Activated naive CD4-positive, alpha-beta T cell treated with anti-CD3 and anti-CD28 coated beads, Interleukin-2, amount 10 ng/mL, durations not matched to agents 7 days and 5 days (primary cell): ENCODE results near the gene CASK.
"Not testable (repeated sequence)": the region's sequence is repeated elsewhere in the genome, so short reads cannot be mapped to it uniquely, and the experiment has no call there.

Experiments
- CTCF ChIA-PET: fragments of 350-600 bp; sonication (Branson Sonifier 250); formaldehyde crosslinking; loops from one replicate; lab custom pipeline; 2021; ENCODE audit warnings: antibody characterized with exemption; lab: Charles Lee
- DNase-seq: peaks from one replicate; pipeline ENCODE4 v3.0.0-alpha.2; 2020
- H3K27ac Mint-ChIP-seq: one replicate; pipeline ENCODE4 v1.8.0; 2021; ENCODE audit warnings: mild to moderate bottlenecking, moderate library complexity, mixed read lengths
- H3K27me3 Mint-ChIP-seq: one replicate; pipeline ENCODE4 v1.8.0; 2021; ENCODE audit warnings: mild to moderate bottlenecking, mixed read lengths
- H3K36me3 Mint-ChIP-seq: one replicate; pipeline ENCODE4 v1.8.0; 2021; ENCODE audit warnings: mixed read lengths
- H3K4me1 Mint-ChIP-seq: one replicate; pipeline ENCODE4 v1.8.0; 2021; ENCODE audit warnings: mixed read lengths
- H3K4me3 Mint-ChIP-seq: one replicate; pipeline ENCODE4 v1.8.0; 2021; ENCODE audit warnings: mild to moderate bottlenecking, moderate library complexity, mixed read lengths
- H3K9me3 Mint-ChIP-seq: one replicate; pipeline ENCODE4 v1.8.0; 2021; ENCODE audit warnings: mixed read lengths

Gene CASK

DNA sequence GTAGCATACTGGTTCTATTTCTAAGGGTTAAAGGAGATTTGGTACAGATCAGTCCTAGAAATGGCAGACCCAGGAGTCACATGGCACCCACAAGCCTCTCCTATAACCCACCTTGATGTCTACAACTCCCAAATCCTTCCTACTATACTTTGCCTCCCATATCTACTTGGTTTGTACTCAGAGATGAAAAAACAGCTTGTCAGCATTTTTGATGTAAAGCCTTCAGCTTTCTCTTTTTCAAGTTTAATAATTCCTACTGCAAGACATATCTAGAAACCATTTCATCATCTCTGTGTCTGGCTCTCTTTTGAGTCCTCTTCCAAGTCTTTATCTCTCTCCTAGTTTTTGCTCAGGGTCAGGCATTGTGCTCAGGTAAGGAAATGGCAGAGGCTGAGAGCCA is 393.3 kb downstream of the CASK start:
- CTCF ChIA-PET, result no interaction called here
- no peak overlapping the region for H3K4me3 Mint-ChIP-seq
- peaks cover 27% of the 10 kb centered on the region for H3K36me3 Mint-ChIP-seq
- no peaks in the 10 kb centered on the region for H3K27me3 Mint-ChIP-seq
- no peak for DNase-seq
- peaks cover 6% of the 10 kb centered on the region for H3K4me1 Mint-ChIP-seq
- H3K9me3 Mint-ChIP-seq, result no peaks in the 10 kb centered on the region
- H3K27ac Mint-ChIP-seq, result no peak overlapping the region

DNA sequence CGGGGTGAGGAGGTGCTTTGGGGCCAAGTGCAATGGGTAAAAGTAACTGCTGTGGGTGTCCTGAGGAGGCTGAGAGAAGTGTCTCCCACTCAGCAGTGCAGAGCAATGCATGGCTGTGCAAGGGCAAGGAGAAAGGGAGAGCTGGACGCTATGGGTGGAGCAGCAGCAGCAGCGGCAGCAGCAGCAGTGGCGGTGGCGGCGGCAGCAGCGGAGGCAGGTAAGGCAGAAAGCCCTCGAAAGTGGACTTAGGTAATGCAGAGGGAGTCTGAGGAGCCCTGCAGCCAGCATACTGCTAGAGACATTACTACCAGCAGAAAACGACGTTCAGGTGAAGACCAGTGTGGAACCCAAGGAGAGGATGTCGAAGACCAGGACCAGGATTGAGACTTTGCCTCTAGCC is 394.1 kb downstream of the CASK start:
- CTCF ChIA-PET, result no interaction called here
- Mint-ChIP-seq H3K4me3 (no peak overlapping the region), H3K27me3 (no peaks in the 10 kb centered on the region), H3K27ac (no peak overlapping the region), H3K36me3 (peaks cover 27% of the 10 kb centered on the region), H3K9me3 (no peaks in the 10 kb centered on the region), H3K4me1 (peaks cover 6% of the 10 kb centered on the region)
- no peak for DNase-seq

DNA sequence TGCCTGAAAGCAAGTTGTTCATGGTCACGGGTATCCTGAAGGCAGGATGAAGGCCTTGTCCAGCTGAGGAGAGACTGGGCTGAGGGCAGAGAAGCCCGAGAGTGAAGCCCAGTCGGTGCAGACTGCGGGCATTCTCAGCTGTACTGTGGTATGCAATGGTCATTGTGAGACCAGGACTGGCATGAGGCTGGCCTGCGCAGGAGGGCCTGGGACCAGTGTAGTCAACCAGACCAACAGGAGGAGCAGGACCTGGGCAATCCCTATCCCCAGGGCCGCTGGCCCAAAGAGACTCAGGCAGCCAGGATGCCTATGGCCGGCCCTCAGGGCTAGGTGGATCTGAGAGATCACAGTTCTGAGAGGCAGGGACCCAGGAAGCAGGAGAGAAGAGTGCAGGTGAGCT is 394.6 kb downstream of the CASK start:
- H3K36me3 Mint-ChIP-seq, result peaks cover 27% of the 10 kb centered on the region
- peak overlapping the region; percentile 42 for H3K27ac Mint-ChIP-seq
- no peak overlapping the region for H3K4me3 Mint-ChIP-seq
- CTCF ChIA-PET, result no interaction called here
- no peak for DNase-seq
- H3K4me1 Mint-ChIP-seq, result peaks cover 6% of the 10 kb centered on the region
- no peaks in the 10 kb centered on the region for H3K9me3 Mint-ChIP-seq
- H3K27me3 Mint-ChIP-seq, result no peaks in the 10 kb centered on the region

DNA sequence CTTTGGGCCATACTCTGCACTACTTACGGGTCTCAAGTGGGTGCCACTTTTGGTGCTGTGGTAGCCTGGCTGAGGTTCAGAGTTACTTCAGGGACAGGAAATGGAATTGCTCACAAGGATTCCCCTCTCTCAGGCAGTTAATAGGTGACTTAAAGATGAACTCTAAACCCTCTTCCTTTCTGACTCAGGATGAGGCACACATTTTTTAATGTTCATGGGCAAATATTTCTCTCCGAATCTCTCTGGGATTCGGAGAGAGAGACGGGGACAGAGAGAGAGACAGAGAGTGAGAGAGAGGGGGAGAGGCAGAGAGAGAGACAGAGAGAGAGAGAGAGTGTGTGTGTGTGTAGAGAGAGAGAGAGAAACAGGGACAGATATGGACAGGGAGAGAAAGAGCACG is 396.4 kb downstream of the CASK start:
- DNase-seq, result no peak
- no peaks in the 10 kb centered on the region for H3K27me3 Mint-ChIP-seq
- no peak overlapping the region for H3K27ac Mint-ChIP-seq
- H3K9me3 Mint-ChIP-seq, result no peaks in the 10 kb centered on the region
- H3K36me3 Mint-ChIP-seq, result peaks cover 30% of the 10 kb centered on the region
- H3K4me3 Mint-ChIP-seq, result no peak overlapping the region
- CTCF ChIA-PET, result no interaction called here
- H3K4me1 Mint-ChIP-seq, result peaks cover 6% of the 10 kb centered on the region

DNA sequence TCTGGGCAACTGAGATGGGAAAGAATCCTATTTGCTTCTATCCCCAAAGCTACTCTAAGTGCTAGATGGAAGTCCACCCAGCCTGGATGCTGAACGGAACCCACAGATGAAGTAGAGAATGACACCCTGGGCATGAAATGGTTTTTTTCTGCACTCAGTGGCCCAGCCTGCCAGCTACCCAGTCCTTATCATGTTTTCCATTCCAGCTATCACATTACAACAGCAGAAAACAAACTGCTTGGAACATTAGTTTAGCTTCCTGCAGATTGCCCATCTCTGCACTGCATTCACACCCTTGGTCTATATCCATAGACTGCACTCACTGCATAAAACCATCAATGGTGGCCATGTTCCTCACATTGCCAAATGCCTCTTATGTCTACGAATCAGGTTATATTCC is 397.1 kb downstream of the CASK start:
- Mint-ChIP-seq H3K4me3 (no peak overlapping the region), H3K4me1 (peaks cover 6% of the 10 kb centered on the region), H3K9me3 (no peaks in the 10 kb centered on the region), H3K36me3 (peaks cover 29% of the 10 kb centered on the region), H3K27me3 (no peaks in the 10 kb centered on the region), H3K27ac (no peak overlapping the region)
- no peak for DNase-seq
- CTCF ChIA-PET, result no interaction called here

DNA sequence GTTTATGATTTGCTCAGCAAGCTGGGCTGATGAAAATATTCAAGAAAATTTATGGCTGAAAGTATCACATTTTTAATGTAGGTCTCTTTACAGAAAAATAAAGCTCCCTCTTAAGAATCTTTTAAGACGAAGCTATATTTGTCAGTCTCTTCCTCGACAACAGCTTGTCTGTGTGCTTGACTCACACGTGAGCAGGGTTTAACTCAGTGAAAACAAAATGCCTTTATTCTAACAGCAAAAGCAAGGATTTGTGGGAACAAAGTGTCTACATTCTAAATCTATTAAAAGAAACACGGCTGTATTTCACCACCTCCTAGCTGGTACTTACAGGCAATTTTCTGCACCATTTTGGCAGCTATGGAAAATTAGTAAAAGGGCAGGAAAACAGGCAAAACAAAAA is 400.7 kb downstream of the CASK start:
- Mint-ChIP-seq H3K27ac (no peak overlapping the region), H3K36me3 (peaks cover 23% of the 10 kb centered on the region)

DNA sequence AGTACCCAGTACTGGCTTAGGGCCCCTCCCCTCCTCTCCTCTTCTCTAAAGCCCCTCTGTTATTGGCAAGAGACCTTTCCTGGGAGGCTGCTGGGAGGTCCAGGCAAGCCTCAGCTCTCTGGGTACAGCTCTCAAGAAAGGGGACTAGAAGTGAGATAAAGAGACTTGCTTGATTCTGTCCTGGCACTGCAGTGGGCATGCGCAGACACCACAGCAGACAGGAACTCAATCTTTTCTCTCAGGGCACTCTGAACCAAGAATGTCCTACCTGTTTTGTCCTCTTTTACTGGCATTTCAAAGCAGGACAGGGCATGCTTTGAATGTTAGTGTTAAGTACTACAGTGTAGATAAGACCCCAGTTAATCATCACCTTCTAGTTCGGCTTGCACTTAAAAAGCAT is 401.3 kb downstream of the CASK start:
- Mint-ChIP-seq H3K9me3 (no peaks in the 10 kb centered on the region), H3K27me3 (no peaks in the 10 kb centered on the region), H3K4me3 (no peak overlapping the region), H3K27ac (no peak overlapping the region), H3K36me3 (peaks cover 23% of the 10 kb centered on the region), H3K4me1 (peaks cover 10% of the 10 kb centered on the region)
- no peak for DNase-seq
- CTCF ChIA-PET, result no interaction called here

More for the DNA sequence above, 400.7 kb downstream of the CASK start:
- H3K27me3 Mint-ChIP-seq, result no peaks in the 10 kb centered on the region
- H3K9me3 Mint-ChIP-seq, result no peaks in the 10 kb centered on the region
- no peak for DNase-seq
- no peak overlapping the region for H3K4me3 Mint-ChIP-seq
- H3K4me1 Mint-ChIP-seq, result peaks cover 12% of the 10 kb centered on the region
- CTCF ChIA-PET, result no interaction called here

DNA sequence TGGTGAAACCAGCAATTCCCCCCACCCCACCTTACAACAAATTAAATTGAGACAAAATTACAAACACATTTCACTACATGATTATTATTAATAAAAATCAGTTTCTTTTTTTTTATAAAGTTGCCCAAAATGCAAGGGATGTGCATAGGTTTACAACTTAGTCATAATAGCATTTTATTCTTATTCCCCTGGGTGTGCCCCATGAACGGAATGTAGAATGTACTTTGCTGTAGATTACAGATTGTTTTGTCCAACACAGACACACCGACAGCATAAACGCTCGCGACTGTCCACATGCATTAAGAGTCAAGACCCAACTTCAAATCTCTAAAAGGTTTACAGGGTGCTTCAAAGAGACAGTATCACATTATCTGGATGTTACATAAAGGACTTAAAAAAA is 403.9 kb downstream of the CASK start:
- no peaks in the 10 kb centered on the region for H3K27me3 Mint-ChIP-seq
- CTCF ChIA-PET, result no interaction called here
- peaks cover 20% of the 10 kb centered on the region for H3K36me3 Mint-ChIP-seq
- H3K4me3 Mint-ChIP-seq, result no peak overlapping the region
- peaks cover 8% of the 10 kb centered on the region for H3K4me1 Mint-ChIP-seq
- no peak for DNase-seq
- H3K27ac Mint-ChIP-seq, result no peak overlapping the region
- no peaks in the 10 kb centered on the region for H3K9me3 Mint-ChIP-seq

DNA sequence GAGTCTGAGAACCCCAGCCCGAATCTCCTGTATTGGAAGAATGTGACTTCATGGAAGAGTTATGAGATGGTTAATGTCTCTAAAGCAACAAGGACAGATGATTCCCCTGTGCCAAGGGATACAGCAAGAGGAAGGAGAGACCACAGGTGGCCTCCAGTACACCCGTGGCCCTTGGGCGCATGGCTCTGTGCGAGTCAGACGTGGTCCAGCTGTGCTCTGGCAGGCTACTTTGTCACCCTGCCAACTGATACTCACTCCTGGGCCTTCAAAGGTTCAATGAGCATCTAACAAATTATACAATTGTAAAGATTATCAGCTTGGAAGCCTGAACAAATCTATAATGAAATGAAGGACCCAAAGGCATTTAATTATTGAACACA is 404.5 kb downstream of the CASK start:
- Mint-ChIP-seq H3K9me3 (no peaks in the 10 kb centered on the region), H3K36me3 (peaks cover 20% of the 10 kb centered on the region), H3K4me1 (peaks cover 12% of the 10 kb centered on the region), H3K27ac (no peak overlapping the region), H3K27me3 (no peaks in the 10 kb centered on the region), H3K4me3 (no peak overlapping the region)
- no peak for DNase-seq
- CTCF ChIA-PET, result no interaction called here

DNA sequence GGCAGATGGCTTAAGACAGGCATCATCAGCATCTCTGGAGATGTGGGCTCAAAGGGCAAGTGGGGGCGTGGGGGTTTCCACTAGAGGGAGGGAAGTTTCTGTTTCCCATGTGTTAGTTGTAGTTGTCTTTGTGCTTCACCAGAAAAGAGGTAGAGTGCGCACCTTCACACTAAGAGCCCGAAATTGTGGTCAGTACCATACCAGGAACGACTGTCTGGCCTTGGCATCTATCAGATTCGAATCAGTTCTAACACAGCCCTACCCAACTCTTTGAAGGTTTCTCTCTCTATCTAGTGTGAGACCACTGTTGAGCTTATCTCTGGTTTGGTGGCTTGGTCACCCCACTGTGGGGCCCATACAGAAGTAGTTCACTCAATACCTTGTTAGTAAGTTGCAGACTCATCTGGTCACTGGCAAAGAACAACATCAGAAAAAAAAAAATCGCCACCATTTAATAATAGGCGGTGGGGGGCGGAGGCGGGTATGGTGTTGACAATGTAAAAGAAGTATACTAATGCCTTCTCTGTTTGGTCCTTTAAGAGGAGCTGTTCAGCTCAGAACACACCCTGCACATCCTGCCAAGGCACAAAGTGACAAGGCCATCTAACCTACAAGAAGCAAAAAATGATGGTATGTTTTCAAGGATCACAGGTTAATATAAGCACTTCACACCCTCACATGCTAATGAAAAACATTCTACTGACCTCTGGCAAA is 405.1 kb downstream of the CASK start:
- CTCF ChIA-PET, result interaction anchor here (0.8 kb wide), 1 partner anchor 242 kb away, joined by 4 read pairs; no protein-coding TSS in a partner anchor
- no peaks in the 10 kb centered on the region for H3K9me3 Mint-ChIP-seq

DNA sequence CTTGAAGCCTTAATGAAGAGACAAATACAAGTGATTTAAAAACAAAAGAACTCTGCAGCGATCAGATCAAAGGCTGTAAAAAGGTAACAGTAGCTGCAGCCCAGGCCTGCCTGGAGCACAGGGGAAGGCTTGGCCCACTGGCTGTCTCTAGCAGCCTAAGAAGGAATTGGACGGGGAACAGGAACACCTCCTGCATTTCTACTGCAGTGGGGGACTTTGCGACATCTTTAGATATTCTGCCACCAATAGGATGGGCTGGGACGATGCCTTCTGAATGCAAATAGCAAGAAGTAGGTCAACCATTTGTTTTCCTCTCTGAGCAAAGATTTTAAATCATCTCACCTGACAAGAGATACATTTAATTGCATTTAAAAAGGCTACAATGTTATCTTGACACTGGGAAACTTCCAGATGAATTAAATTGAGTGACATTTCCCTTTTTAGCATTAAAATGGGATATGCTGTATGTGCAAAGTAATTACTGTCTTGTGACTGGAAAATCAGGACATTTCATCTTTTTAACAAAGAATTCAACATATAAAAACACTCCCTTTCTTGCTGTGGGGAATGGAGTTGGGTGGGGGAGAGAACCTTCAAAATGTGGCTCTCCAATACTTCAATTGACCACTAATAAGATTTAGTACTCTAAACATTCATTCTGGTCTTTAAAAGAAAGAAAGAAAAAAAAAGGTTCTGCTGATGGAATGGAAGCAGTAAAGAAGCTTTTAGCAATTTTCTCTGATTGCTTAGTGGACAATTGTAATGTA is 406.2 kb downstream of the CASK start:
- Mint-ChIP-seq H3K9me3 (no peaks in the 10 kb centered on the region), H3K36me3 (peaks cover 17% of the 10 kb centered on the region), H3K27ac (peak overlapping the region; percentile 45), H3K27me3 (no peaks in the 10 kb centered on the region), H3K4me3 (no peak overlapping the region), H3K4me1 (peaks cover 25% of the 10 kb centered on the region)
- CTCF ChIA-PET, result no interaction called here
- no peak for DNase-seq

More for the DNA sequence above, 405.1 kb downstream of the CASK start:
- H3K27ac Mint-ChIP-seq, result no peak overlapping the region
- H3K36me3 Mint-ChIP-seq, result peaks cover 17% of the 10 kb centered on the region
- no peak overlapping the region for H3K4me3 Mint-ChIP-seq
- no peak for DNase-seq
- H3K27me3 Mint-ChIP-seq, result no peaks in the 10 kb centered on the region
- H3K4me1 Mint-ChIP-seq, result peaks cover 17% of the 10 kb centered on the region

DNA sequence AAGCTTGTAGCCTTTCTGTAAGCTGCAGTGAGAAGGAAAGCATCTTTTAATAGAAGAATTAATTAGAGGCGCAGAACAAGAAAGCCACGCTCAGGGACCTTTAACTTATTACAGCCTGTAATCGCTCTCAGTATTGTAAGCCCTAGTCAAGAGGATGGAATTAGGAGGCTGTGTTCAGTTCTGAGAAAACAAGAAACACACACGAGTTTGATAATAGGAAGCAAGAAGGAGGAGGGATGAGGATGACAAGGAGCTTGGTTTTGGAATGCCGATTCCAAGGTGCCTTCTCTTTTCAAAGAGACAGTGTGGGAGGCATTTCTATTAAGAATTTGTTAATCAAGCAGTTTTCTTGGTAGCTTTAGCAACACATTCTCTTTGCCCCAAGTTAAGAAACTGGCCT is 406.9 kb downstream of the CASK start:
- no peak for DNase-seq
- peak overlapping the region; percentile 33 for H3K27ac Mint-ChIP-seq
- CTCF ChIA-PET, result no interaction called here
- peaks cover 17% of the 10 kb centered on the region for H3K36me3 Mint-ChIP-seq
- H3K9me3 Mint-ChIP-seq, result no peaks in the 10 kb centered on the region
- H3K4me1 Mint-ChIP-seq, result peaks cover 28% of the 10 kb centered on the region
- H3K4me3 Mint-ChIP-seq, result no peak overlapping the region
- H3K27me3 Mint-ChIP-seq, result no peaks in the 10 kb centered on the region

DNA sequence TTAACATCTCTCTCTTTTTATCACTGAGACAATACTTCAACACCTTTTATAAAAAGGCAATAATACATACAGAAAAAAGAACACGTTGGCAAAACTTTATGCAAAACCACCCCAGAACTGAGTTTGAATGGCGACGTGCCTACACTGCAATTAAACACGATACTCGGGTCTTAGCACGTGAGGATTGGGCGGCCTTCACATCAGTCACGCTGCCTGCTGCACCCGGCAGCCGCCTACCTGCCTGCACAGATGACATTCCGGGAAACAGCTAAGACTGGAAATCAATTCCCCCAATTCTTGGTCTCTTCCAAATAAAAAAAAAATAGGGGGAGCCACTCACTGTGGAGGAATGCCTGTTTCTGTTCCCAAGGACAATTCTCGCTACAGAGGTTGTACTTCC is 408.0 kb downstream of the CASK start:
- no peaks in the 10 kb centered on the region for H3K9me3 Mint-ChIP-seq
- no peaks in the 10 kb centered on the region for H3K27me3 Mint-ChIP-seq
- DNase-seq, result no peak
- H3K36me3 Mint-ChIP-seq, result peaks cover 14% of the 10 kb centered on the region
- CTCF ChIA-PET, result interaction anchor here (1.1 kb wide), 1 partner anchor 244 kb away, joined by 3 read pairs; no protein-coding TSS in a partner anchor
- no peak overlapping the region for H3K27ac Mint-ChIP-seq
- peaks cover 28% of the 10 kb centered on the region for H3K4me1 Mint-ChIP-seq
- no peak overlapping the region for H3K4me3 Mint-ChIP-seq

DNA sequence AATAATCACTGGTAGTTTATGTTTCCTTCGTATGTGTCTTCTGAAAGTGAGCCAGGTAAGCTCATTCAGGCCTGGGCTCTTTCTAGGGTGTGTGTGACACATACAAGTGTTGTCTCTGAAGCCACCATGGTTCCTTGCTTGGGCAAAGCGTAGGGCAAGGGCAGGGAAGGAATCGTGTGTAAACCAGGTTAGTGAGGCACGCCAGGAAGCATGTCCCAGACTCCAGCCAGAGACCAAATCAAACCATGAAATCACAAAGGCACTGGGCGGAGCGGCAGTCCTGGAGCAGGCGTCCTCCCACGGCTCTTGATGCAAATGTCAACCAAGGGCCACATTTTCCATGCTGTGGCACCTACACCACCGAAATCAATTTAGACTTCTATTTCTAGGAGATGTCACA is 409.2 kb downstream of the CASK start:
- no peak for DNase-seq
- H3K4me3 Mint-ChIP-seq, result no peak overlapping the region
- H3K9me3 Mint-ChIP-seq, result no peaks in the 10 kb centered on the region
- no peak overlapping the region for H3K27ac Mint-ChIP-seq
- peaks cover 11% of the 10 kb centered on the region for H3K36me3 Mint-ChIP-seq
- CTCF ChIA-PET, result no interaction called here
- peaks cover 28% of the 10 kb centered on the region for H3K4me1 Mint-ChIP-seq
- no peaks in the 10 kb centered on the region for H3K27me3 Mint-ChIP-seq

DNA sequence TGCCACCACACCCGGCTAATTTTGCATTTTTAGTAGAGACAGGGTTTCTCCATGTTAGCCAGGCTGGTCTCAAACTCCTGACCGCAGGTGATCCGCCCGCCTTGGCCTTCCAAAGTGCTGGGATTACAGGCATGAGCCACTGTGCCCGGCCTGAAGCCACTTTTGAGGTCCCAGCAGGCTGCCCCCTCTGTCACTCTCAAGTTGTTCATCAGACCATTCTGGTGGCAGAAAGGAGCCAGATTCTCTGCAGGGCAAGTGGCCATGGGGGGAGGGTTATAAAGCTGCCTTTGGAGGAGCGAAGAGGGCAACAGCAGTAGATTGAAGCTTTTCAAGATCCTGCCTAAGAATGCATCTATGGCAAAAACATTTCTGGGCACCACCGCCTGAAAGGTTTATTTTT is 410.5 kb downstream of the CASK start:
- H3K27ac Mint-ChIP-seq, CTCF ChIA-PET: not testable (repeated sequence)

More for the DNA sequence above, 410.5 kb downstream of the CASK start:
- not testable (repeated sequence) for DNase-seq, H3K9me3 Mint-ChIP-seq, H3K36me3 Mint-ChIP-seq, H3K27me3 Mint-ChIP-seq, H3K4me3 Mint-ChIP-seq
- H3K4me1 Mint-ChIP-seq, result peaks cover 22% of the 10 kb centered on the region
